Measurements from ENCODE around the gene TOR1B.
"Not testable (repeated sequence)": the region's sequence is repeated elsewhere in the genome, so short reads cannot be mapped to it uniquely, and the experiment has no call there.

Gene TOR1B, protein sequence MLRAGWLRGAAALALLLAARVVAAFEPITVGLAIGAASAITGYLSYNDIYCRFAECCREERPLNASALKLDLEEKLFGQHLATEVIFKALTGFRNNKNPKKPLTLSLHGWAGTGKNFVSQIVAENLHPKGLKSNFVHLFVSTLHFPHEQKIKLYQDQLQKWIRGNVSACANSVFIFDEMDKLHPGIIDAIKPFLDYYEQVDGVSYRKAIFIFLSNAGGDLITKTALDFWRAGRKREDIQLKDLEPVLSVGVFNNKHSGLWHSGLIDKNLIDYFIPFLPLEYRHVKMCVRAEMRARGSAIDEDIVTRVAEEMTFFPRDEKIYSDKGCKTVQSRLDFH

DNA sequence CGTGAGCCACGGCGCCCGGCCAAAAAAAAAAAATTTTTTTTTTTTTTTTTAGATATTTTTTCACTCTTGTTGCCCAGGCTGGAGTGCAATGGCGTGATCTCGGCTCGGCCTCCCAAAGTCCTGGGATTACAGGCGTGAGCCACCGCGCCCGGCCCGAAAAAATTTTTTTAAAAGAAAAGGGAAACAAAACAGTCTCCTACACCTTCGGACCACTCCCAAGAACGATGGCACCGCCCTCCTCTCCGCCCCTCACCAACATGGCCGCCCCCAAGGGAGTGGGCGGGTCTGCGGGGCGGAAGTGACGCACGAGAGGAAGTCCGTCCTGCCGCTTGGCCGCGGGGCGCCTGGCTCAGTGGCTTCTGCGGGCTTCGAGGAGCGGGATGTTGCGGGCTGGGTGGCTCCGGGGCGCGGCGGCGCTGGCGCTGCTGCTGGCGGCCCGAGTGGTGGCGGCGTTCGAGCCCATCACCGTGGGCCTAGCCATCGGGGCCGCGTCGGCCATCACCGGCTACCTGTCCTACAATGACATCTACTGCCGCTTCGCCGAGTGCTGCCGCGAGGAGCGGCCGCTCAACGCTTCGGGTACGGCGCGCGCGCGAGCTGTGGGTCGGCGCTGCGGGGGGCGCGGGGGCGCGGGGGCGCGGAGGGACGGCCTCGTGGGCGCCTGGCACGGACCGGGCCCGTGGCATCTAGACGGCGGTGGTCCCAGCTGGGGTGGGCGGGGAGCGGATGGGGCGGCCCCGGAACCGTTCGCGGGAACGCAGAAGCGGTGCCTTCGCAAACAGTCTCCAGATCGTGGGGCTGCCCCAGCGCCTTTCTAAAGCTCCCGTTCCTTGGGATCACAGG is at the start of gene TOR1B:
TOR1B (plus strand) TSS at position 352 of the 843 bp plus-strand sequence; CDS start at position 381, 29 bp downstream.
- peak; percentile 87 for DNase-seq (ENCODE audit: low read depth)

DNA sequence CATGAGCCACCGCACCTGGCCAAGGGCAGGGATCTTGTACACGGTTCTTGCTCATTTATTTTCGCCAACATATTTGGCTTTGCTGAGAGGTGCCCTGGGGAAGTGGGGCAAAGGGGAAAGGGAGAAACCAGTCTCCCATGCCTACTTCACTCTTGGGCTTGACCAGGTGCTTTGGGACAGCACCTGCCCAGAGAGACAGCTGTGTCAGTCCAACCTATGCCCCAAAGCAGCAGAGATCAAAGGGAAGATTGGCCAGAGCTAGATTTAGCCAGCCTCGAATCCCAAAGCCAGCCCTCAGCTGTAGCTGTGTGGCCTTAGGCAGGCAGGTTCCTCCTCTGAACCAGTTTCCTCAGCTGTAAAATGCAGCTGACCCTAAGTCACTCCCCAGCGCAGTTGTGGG is 47.8 kb upstream of the TOR1B start:
- no peak for DNase-seq (ENCODE audit: low read depth)

DNA sequence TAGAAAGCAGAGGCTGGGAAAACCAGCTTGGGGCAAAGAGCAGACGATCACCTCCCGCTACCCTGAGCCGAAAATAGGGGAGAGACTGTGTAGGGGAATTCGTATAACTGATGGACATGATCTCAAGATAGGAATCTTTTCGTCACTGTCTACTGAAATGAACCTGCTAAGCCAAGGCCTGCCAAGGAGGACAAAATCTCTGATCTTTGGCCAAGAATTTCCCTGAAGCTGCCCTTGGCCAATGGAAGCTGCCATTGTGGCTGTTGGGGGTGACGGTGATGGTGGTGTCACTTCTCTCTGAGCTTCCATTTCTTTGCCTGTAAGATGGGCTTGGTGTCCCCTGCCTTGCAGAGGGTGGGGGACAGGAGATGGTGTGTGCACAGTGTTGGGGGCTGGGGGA is 46.8 kb upstream of the TOR1B start:
- no peak for DNase-seq (ENCODE audit: low read depth)

DNA sequence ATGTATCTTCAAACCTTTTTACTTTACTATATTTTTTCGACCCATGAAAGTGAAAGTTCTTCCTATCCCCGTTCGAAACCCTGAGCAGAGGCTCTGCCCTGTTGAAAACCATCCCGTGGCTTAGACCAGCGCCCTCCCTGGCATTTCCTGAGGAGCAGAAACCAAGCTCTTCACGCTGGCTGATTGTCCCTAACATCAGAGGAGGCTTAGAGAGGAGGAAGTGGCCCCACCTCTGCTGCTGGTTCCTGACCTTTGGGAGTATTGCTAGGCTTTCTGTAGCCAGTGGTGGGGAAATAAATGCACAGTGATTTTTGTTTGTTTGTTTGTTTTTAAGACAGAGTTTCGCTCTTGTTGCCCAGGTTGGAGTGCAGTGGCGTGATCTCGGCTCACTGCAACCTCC is 45.9 kb upstream of the TOR1B start:
- no peak for DNase-seq (ENCODE audit: low read depth)

DNA sequence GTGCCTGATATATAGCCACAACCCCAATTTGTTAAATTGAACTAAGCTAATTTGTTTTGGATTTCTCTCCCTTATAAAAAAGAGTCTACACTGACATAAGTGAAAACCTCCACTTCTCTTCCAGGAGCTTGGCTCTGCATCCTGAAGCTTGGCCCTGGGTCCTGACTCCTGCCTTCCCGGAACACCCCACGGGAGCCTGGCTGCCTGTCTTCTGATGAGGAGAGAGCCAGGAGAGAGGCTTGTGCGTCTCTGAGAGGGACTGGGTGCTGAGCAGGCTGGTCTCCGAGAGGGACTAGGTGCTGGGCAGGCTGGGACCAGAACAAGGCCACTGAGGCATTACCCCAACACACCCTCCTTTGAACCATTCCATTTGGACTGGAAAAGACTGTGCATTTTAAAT is 43.7 kb upstream of the TOR1B start:
- no peak for DNase-seq (ENCODE audit: low read depth)

DNA sequence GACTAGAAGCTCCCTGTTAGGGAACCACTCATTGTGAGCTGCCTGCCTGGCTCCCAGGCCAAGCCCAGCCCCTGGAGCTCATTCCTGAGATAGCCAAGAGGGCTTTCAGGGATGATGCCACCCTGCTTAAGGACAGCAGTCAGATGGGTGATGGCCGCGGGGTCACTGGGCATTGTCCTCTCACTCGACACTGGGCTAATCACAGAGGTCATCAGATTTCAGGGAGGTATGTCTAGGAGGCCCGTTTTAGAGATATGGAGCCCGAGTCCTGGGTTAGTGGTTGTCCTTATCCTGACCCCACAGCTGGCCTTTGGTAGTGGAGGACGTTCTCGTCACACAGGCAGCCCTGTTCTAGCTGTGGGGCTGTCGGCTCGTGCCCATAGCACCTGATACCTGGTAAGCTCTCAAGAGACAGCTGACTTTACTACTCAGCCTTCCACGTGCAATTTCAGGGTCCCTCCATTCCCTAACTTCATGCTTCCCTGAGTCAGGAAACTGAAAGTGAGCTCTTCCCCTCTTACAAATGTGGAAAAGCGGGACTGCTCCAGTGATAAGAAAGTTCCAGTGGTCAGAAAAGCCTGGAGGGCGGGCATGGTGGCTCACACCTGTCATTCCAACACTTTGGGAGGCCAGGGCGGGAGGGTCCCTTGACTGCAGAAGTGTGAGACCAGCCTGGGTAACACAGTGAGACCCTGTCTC is 43.0 kb upstream of the TOR1B start:
- DNase-seq (ENCODE audit: low read depth), result no peak

DNA sequence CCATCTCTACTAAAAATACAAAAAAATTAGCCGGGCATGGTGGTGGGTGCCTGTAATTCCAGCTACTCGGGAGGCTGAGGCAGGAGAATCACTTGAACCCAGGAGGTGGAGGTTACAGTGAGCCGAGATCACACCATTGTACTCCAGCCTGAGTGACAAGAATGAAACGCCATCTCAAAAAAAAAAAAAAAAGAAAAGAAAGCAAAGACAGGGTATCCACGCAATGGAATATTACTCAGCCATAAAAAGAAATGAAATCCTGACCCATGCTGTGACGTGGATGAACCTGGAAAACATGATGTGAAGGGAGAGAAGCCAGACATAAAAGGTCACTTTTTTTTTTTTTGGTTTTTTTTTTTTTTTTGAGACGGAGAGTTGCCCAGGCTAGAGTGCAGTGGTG is 42.2 kb upstream of the TOR1B start:
- not testable (repeated sequence) for DNase-seq (ENCODE audit: low read depth)

DNA sequence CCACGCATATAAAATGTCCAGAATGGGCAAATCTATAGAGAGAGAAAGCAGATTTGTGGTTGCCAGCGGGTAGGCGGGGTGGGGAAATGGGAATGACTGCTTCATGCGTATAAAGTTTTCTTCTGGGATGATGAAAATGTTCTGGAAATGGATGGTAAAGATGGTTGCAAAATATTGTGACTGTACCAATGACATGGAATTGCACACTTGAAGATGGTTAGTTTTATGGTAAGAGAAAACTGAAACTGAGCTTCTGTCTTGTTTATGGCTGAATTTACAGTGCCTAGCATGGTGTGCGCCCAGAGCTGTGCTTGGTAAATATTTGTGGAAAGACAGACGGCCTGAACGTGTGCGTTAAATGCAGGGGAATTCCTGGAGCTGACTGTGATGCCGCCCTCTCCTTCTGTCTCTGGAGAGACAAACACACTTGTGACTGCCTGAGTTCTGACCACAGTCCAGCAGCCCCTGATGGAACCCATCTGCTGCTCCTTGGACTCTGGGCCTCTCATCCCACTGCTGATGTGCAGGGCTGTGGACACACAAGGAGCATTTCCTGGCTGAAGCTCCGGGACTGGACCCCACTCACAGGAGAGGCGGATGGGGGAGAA is 41.6 kb upstream of the TOR1B start:
- DNase-seq (ENCODE audit: low read depth), result no peak

DNA sequence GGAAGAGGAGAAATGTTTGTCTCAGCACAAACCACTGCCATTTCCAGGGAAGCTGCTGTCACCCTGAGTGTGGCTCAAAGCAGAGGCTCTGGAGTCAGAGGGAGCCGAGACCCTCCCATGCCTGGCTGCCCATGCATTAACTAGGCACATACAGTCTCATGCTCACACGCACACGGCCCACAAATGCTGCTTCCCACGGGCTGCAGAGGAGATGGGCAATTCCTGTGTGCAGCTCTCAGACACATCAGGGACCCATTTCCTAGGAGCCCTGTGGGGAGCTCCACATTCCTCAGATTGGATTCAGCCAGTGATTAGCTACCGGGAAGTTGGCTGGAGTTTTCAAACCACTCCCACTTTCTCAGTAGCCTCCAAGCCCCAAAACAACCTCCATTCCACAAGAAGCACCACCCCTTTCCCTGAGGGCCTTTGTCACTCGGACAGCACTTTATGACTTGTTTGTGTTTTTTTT is 41.0 kb upstream of the TOR1B start:
- DNase-seq (ENCODE audit: low read depth), result no peak

DNA sequence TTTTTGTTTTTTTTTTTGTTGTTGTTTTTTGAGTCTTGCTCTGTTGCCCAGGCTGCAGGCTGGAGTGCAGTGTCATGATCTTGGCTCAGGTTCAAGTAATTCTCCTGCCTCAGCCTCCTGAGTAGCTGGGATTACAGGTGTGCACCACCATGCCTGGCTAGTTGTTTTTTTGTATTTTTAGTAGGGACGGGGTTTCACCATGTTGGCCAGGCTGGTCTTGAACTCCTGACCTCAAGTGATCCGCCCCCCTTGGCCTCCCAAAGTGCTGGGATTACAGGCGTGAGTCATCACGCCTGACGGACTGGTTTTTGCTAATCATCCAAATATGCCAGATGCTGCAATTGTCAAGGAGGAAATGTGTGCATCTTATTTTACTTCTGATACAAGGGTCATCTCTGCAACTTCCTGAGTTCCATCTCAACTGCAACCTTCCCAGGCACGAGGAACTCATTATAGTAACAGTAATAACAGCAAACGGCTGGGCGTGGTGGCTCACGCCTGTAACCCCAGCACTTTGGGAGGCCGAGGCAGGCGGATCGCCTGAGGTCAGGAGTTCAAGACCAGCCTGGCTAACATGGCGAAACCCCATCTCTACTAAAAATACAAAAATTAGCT is 40.5 kb upstream of the TOR1B start:
- not testable (repeated sequence) for DNase-seq (ENCODE audit: low read depth)

DNA sequence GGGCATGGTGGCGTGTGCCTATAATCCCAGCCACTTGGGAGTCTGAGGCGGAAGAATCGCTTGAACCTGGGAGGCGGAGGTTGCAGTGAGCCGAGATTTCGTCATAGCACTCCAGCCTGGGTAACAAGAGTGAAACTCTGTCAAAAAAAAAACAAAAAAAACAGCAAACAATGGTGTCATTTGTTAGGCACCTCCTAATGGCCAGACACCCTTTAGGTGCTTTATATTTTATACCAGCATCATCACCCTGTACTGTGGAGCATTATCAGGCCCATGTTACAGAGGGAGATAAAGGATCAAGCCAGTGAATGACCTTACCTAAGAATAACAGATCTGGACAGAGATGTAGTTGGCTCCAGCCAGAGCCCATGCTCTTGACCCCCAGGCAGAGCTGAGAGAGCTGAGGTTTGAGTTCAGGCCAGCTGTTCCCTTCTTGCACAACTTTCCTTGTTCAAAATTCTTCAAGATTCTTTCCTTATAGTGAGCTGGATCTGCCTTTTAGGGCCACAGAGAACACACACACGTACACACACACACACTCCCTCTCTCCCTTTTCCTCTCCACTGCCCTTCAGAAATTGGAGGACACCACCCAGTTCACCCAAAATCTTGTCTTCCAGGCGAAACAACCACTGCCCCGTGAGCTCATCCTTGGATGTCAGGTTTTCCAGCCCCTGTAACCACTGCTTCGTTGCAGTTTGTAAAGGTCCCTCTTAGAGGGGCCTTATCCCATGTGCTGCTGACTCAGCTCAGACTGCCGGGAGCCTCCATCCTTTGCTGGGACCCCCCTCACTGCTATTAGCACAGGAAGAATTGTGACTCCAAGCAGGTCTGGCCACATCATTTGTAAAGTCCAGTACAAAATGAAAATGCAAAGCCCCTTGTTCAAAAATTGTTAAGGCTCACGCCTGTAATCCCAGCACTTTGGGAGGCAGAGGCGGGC is 39.7 kb upstream of the TOR1B start:
- no peak for DNase-seq (ENCODE audit: low read depth)

DNA sequence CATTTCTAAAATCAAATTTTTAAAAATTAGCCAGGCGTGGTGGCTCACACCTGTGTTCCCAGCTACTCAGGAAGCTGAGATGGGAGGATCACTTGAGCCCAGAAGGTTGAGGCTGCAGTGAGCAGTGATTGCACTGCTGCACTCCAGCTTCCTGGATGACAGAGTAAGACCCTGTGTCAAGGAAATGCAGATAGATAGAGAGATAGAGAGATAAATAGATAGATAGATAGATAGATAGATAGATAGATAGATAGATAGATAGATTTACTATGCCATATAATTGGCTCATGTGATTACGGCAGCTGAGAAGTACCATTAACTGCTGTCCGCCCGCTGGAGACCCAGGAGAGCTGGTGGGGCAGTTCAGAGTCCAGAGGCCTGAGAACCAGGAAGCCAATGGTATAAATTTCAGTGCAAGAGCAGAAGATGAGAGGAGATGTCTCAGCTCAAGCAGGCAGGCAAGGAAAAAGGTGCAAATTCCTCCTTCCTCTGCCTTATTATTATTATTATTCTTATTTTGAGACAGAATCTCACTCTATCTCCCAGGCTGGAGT is 37.1 kb upstream of the TOR1B start:
- DNase-seq (ENCODE audit: low read depth), result no peak

DNA sequence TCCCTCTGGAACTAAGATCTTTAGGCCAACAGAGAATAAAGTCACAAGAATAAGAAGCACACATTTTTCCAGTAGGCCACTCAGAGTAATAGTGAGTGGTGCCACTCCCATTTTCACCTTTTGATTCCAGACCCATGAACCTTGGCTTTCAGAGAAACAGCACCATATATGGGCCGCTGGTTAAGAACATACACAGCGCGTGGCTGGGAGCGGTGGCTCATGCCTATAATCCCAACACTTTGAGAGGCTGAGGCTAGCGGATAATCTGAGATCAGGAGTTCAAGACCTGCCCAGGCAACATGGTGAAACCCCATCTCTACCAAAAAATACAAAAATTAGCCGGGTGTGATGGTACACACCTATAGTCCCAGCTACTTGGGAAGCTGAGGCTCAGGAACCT is 34.5 kb upstream of the TOR1B start:
- no peak for DNase-seq (ENCODE audit: low read depth)

DNA sequence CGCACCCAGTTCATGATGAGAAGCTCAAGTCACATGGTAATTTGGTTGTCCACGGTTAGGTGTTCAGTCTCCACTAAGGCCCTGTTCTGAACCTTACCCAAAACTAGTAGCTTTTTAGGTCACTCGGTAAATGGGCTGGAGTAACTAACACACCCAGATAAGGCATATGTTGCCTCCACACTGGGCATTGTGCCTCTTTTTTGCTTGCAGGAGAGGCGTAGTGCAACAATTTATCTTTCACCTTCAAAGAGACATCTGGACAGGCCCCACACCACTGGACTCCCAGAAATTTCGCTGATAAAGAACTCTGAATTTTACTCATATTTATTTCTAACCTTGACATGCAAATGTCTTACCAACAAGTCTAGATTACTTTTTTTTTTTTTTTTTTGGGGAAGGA is 33.3 kb upstream of the TOR1B start:
- no peak for DNase-seq (ENCODE audit: low read depth)

DNA sequence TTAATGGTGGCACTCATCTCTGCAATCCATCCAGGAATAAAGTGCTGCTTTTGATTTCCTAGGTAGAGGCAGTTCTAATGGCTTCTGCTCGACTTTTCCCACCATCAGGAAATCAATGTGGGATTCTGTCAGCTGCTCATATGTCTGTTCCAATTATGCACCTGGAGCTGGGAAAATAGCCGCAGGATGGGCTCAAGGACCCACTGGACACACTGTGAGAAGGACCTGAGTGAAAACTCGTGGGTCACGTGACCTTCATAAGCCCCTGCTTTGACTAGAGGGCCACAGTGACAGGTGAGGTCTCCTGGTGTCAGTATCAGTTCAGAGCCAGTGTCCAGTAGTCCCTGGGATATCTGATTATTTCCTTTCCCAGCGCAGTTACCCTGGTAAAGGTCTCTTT is 32.2 kb upstream of the TOR1B start:
- DNase-seq (ENCODE audit: low read depth), result no peak

DNA sequence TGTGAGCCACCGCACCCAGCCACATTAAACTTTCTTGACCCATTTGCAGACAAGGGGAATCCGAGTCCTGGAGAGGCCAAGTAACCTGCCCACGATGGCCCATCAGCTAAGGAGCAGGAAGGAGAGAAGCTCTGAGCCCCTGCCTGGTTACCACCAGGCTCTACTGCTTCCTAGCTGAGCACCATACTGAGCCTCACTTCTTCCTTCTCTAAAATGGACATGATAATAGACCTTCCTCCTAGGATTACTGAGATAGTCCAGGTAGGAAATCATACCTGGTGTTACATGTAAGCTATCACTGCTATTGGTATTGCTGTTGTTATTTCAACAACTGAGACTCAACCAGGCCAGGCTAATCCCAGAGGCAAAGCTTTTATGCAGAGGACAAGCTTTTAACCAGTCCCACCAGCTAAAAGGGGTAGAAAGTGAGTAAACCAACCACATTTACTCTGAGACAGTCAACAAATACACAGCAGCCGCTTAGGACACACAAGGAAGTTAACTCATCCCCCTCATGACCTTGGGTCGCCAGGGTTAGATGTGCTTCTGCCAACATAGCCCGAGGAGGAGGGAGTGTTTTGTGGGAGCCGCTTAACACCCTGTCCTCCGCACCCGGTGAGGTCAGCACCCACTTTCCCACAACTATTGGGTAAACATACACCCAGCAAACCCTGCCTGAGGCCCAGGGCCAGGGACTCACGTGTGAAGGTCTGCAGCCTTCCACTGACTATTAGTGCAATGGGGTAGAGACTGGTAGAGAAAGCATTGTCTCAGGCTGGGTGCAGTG is 29.5 kb upstream of the TOR1B start:
- no peak for DNase-seq (ENCODE audit: low read depth)

DNA sequence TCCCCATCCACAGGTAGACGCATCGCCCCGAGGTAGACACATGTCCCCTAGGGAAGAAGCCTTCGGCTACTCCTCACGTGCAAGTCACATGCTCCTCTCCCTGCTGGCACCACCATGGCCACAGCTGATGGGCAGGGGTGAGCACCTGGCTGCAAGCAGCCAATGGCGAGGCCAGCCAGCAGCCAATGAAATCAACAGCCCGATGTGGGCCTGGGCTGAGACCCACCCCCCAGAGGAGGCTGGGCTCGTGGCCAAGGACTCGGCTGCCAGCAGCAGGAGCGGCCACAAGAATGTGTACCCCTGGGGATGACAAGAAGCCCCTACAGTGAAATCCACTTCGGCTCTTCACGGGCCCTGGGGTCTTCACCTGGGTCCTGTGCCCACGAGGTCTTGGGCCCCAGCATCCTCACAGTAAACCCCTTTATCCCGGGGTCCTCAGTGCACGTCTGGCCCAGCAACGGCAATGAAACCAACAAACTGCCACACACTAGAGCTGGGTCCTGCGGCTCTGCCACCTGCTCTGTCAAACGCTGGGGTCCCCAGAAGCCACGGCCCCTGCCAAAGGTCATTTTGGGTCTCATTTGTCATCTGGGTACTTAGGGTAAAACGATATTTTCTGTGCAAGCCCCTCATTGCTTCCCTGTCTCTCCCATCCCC is 28.1 kb upstream of the TOR1B start:
- no peak for DNase-seq (ENCODE audit: low read depth)

DNA sequence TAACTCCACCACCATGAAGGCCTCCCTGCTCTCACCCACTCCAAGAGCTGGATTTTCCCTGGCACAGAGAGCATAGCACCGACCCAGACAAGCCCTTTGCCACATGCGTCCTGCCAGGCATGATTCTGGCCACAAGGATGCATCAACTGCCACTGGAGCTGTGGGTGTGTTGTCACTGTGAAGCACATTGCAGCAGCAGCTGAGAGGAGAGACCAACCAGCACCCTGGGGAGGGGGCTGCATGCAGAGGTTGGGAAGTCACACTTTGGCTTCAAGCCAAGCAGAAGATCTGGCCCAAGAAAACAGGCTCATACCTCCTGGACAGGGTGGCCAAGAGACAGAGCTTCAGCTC is 27.6 kb upstream of the TOR1B start:
- no peak for DNase-seq (ENCODE audit: low read depth)

DNA sequence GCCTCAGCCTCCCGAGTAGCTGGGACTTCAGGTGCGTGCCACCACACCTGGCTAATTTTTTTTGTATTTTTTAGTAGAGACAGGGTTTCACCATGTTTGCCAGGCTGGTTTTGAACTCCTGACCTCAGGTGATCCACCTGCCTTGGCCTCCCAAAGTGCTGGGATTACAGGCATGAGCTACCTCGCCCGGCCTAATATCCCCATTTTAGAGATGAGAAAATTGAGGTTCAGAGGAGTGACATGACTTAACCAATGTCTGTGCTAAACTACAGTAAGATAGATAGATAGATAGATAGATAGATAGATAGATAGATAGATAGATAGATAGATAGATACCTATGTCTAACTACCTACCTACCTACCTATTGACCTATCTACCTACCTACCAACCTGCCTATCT is 26.9 kb upstream of the TOR1B start:
- DNase-seq (ENCODE audit: low read depth), result not testable (repeated sequence)
